Stimulated activated CD4-positive, alpha-beta T cell treated with anti-CD3 and anti-CD28 coated beads, Interleukin-2, amount 100 ng/mL, for 48 hours (primary cell): ENCODE results near the gene SYNJ1.
"Not testable (repeated sequence)": the region's sequence is repeated elsewhere in the genome, so short reads cannot be mapped to it uniquely, and the experiment has no call there.

Source experiments
- DNase-seq, 2 donors: peaks; one replicate each; pipeline ENCODE4 v3.0.0-alpha.2; 2020

SYNJ1 gene

DNA sequence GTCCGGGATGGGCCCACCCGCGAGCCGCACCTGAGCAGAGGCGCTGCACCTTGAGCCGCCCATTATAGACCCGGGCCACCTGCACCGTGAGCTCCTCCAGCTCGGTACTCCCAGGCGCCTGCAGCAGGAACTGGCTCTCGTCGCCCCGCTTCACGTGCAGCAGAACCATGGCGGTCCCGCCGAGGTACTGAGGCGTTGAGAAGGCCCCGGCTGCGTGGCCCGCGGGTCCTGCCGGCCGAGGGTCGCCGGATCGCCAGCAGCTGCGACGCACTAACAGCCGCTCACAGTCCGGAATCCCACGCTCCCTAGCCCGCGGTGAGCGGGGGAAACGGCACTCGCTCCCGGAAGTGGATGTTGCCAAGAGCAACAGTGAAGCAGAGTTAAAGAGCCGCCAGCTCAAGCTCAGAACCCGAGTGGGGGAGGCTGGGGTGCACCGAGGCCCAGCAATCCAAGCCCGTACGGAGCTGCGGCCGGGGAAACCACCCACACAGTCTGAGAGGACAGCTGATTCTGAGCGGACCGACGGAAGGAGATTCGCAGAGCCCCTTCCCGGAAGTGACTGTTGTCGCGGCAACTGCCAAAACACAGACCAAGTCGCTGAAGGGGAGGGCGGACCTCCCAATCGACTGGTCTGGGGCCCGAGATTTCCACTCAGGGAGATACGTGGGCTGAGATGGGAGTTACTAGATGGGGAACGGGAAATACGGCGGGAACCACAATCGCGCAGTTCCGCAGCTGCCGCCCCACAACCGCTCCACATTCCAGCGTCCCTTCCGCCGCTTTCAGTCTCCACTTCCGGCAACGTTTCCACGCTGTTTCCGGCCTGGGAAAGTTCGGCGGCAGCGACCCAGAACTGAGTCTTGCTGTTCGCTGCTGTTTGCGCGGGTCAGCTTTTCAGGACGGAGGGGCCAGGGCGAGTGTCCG lies 115.5 kb downstream of the SYNJ1 start, which contains the start of gene CFAP298:
TSS of gene CFAP298 (minus strand) at position 303 of the 924 bp plus-strand sequence. CDS start at position 169, 134 bp downstream.
- peak; percentile 74 to 77 for DNase-seq

DNA sequence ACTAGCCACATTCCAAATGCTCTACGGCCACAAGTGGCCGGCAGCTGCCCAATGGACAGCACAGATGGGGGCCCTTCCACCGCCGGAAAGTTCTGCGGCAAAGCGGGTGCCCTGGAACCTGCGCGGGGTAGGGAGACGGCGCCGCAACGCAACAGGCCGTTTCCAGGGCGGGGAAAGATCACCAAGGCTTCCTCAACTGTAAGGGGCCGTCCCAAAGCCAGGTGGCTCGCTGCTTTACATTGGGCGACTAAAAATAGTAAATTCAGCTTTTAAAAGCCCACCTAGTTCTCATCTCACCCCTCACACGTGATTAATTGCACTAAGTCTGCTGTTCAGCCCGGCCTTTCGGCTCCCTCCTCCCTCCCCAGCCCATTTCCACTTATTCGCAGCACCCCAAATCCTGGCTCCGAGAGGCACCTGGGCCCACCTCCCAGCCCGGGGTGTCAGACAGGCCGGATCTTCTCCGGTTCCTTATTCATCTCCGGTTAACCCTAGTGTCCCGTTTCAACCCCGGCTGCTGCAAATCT lies 116.3 kb downstream of the SYNJ1 start:
- peak; percentile 21 to 26 for DNase-seq

DNA sequence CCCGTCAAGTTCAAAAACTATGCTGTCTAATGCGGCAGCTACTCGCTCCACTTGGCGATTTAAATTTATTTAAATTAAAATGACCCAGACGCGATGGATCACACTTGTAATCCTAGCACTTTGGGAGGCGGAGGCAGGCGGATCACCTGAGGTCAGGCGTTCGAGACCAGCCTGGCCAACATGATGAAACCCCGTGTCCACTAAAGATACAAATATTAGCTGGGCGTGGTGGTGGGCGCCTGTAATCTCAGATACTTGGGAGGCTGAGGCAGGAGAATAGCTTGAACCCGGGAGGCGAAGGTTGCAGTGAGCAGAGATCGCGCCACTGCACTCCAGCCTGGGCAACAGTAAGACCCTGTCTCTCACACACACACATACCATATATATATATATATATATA lies 116.9 kb downstream of the SYNJ1 start:
- DNase-seq = not testable (repeated sequence)

DNA sequence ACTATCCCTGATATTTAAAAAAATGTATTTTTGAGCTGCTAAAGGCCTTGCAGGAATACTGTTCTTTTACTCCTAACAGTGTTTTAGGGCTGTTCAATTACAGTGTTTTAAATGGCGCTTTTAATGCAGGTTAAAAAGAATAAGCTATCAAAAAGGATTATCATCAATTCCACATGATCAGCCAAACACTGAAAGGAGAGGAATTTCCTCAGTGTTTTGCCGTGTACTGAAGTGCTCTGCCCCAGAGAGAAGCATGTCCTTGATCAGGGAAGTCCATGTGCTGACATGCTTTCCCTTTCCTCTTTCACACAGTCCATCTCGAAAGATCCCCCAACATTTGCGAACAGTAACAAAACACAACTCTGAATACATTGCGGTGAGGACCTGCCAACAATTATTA lies 119.0 kb downstream of the SYNJ1 start:
- DNase-seq = no peak

DNA sequence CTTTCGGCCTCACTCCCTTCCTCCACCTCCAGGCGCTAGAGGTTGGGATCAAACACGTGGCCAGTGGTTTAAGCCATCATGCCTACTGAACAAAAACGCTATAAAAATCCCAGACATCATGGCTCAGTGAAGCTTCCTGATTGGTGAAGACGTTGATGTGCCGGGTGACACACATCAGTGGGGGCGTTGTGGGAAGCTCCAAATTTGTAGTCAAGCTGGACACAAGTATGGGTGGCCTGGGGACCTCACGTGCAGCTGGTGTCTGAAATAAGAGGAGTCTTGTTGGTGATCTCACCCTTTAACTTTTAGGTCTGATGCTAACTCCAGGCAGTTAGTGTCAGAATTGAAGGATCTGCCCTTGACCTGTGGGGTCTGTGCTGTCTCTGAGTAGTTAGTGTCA lies 122.3 kb downstream of the SYNJ1 start:
- no peak for DNase-seq

DNA sequence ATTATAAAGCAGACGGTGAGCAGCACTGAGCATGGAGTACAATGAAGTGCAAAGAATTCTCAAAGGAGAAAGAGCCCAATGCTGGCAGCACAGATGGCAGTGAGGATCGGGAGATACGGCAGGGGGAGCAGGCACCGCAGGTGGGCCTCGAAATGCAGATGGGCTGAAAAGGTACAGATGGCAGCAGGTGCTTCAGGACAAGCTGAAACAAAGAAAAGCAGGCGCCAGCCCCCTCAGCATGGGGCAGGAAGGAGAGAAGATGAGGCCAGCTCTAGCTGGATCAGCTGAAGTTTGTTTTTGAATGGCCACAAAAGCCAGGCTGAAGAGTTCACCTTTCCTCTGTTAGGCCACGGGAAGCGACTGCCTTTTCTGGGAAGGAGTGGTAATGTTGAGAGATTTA lies 123.3 kb downstream of the SYNJ1 start:
- DNase-seq = no peak

DNA sequence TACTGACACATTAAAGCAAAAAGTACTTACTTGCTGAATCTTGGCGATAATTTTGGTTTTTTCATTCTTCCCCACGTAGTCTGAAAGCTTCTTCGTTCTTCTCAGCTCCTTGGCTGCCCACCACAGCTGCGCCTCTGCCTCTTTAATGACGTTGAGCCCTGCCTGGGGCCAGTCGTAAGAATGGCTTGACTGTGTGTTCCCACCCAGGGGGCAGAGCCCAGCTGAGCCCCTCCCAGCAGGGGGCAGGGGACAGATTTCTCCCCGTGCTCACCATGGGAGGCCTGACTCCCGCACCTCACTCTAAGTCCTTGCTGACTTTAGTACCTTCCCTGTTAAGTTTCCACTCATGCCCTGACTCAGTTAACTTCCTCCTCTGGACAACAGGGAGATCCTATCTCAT lies 124.7 kb downstream of the SYNJ1 start:
- no peak for DNase-seq

DNA sequence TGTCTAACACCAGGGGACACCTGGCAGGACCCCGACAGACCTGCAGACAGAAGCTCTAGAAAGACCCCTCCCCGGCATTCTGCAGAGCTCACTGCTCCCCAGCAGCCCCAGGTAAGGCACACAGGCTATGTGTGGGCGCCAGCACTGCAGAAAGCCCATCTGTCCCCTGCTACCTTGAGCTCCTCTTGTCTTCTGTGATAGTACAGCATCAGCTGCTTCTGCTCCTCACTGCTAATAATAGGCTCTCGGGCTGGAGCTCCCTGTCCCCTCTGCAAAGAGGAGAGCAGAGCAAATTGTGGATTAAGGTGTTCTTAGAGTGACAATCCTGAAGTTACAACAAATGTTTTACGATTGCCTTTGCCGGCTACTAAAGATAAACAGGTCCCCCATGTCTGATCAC lies 125.7 kb downstream of the SYNJ1 start:
- no peak for DNase-seq

DNA sequence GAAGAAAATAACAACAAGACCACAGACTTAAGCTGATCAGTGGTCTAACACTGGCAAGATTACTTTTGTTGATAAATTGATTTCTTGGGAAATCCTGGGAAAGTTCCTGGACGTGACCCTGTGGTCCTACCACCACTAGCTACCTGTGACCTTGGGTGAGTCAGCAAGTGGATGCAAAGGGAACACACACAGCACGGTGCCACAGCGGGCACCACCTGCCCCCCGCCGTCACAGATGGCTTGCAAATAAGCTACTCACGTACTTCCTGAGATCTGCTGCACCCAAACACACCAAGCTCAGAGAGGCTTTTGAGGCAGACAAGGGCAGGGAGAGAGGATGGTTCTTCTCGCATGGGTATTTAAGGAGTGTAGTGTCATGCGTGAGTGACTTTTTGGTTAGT lies 128.3 kb downstream of the SYNJ1 start:
- DNase-seq = no peak

DNA sequence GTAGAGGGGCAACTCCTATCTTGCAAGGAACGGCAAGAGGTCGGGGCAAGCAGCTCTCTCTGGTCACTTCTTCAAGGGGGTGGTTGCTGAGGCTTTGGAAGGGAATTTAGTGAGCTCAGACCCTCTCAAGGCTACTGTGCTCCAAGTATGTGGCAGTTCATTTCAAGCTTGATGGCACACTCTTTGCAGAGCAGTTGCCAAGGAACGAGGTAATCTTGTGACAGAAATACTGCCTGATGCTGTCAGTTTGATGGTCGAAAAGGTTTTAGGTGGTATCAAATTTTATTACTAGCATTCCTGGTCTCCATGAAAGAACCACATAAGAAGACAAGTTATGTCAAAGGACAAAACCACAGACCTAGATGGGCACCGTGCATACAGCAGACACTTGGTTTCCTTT lies 128.7 kb downstream of the SYNJ1 start:
- no peak for DNase-seq

DNA sequence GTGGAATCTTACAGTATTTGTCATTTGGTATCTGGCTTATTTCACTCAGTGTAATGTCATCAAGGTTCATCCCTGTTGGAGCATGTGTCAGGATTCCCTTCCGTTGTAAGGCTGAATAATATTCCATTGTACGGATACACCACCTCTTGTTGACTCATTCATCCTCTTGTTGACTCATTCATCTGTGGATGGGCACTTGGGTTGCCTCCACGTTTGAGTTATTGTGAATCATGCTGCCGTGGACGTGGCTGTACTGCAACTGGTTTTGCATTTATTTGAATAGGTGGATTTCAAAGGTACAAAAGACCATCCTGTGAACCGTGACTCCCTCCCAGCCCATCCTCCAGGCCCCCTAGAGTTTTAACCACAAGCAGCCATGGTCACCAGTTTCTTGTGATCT lies 130.6 kb downstream of the SYNJ1 start:
- no peak for DNase-seq

DNA sequence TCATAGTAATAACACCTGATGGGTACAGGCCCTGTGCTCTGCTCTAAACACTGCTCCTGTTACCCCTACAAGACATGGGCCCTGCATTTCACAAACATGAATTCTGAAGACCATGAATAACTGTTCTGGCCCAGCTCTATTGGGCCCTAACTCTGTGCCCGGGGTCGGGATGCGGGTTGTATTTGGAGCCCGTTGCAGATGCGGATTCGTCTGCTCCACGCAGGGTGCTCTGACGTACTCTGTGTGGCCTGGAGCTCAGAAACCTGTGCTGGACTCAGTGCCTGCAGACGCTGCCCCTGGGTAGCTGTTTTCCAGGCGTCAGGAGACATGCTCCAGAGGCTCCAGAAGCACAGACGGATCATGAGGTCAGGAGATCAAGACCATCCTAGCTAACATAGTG lies 132.4 kb downstream of the SYNJ1 start:
- no peak for DNase-seq

DNA sequence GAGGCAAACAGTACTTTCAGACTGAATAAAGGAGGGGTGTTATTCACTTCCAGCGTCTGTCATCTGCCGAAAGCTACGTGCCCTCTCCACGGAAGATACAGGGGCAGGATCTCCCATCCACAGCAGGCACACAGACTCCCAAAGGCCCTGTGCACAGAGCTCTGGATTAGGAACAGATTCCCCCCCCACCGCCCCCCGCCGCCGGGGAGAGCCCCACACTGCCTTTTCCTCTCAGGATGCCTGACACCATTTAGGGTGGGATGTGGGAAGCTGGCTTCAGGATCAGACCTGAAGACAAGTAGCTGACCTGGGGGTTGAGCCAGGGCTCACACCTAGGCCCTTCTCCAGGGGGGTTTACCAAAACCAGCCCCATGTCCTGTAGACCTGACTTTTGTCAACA lies 134.1 kb downstream of the SYNJ1 start:
- DNase-seq = no peak

DNA sequence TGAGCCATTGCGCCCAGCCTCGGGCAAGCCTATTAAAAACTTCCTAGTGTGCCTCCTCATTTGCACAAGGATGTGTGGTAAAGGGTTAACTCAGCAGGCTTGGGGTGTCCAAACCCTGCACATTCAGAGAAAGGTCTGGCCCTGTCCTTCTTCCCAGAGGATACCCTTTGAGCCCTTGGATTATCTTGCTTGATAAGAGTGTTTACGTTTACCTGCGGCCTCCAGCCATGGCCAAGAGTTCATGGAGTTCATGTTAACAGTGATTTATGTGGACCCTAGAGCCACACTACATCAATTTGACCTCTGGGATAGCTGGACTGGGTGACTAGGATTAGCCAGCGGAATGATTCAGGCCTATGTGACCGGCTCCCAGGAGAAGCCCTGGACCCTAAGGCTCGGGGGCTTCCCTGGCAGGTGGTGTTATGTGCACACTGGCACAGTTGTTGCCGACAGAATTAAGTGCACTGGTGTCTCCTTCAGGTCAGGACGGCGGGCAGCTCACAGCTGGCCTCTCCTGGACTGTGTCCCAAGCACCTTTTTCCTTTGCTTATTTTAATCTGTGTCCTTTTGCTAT lies 134.8 kb downstream of the SYNJ1 start:
- DNase-seq = no peak

DNA sequence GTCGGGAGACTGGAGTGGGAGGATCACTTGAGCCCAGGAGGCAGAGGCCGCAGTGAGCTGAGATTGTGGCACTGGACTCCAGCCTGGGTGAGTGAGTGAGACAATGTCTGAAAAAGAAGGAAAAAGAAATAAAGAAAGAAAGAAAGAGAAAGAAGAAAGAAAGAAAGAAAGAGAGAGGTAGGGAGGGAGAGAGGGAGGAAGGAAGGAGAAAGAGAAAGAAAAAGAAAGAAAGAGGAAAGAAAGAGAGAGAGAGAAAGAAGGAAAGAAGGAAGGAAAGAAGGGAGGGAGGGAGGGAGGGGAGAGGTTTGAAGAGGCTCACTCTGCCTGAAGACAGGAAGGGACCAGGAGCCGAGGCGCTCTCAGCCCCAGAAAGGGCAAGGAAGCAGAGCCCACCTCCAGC lies 137.7 kb downstream of the SYNJ1 start:
- no peak for DNase-seq

DNA sequence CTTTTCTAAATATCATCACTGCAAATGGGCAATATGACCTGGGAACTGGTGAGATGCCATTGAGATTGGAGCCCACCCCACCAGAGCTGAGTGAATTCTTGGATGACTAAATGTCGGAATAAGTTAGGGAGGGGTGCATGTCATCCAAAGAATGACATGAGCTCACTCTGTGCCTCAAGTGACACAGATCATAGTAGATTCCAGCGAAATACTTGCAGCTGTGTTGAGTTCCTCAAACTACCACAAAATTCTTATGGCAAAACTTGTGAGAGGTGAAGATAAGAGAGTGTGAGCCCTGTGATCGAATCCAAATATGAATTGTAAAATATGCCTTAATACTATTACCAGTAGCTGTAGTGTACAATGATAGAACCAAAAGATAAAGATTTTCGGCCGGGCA lies 140.2 kb downstream of the SYNJ1 start:
- no peak for DNase-seq

DNA sequence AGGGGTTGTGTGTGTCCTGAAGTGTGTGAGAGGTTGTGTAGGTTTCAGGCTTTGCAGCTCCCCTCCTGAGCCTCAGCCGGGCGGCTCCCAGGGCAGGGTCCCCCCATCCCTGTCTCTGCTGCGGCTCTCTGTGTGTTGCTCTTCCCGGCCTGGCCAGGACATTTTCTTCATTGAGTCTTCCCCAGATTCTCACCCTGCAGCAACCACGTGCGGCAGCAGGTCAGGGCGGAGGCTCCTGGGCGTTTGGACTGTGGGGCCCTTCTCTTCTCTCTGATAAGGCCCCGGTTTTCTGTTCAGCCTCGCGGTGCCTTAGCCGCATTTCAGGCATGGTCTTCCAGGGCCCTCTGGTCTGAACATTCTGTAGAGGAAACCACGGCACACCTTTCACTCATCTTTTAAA lies 140.7 kb downstream of the SYNJ1 start:
- no peak for DNase-seq

DNA sequence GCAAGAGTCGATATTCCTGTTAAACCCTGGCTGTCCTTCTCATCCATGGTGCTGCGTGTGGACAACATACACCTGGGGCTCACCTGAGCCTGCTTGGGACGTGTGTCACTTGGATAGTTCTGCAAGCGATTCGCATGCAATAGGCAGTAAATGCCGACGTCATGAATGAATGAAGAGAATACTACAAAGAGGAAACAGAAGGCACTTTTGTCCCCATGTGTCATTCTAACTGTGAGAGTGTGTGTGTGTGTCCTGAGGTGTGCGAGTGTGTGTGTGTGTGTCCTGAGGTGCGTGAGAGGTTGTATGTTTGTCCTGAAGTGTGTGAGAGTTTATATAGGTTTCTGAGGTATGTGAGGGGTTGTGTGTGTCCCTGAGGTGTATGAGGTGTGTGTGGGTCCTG lies 141.8 kb downstream of the SYNJ1 start:
- DNase-seq = no peak

DNA sequence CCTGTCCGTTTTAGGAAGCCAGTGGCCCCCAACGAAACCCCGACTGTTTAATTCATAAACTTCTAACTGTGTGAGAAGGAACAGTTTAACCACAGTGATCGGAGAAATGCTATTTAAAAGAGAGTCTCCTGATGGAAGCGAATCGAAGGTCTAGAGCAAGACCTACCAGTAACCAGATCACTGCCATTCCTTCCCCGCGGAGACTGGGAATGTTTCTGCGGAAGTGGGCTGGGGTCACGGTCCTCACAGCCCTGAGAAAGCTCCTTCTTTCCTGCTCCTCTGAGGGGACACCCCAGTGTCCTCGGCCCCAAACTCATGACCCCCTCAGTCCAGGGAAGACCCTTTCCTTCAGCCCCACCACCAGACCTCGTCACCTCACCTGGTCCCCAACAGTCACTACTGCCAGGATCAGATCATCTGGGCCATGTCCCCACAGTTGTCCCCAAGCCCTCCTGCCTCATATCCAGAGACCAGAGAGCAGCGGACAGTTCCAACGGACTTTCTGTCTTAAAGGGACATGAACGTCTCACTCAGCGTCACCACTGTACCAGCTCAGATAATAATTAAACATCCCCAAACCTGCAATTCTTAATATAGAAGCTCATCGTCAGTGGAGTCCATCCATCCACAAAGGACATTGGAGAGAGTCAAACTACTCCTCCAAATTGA lies 142.6 kb downstream of the SYNJ1 start, which contains the start of gene TCP10L:
TSS of gene TCP10L (minus strand) at position 482 of the 669 bp plus-strand sequence. CDS start 1,219 bp downstream, outside the sequence.
- no peak for DNase-seq

DNA sequence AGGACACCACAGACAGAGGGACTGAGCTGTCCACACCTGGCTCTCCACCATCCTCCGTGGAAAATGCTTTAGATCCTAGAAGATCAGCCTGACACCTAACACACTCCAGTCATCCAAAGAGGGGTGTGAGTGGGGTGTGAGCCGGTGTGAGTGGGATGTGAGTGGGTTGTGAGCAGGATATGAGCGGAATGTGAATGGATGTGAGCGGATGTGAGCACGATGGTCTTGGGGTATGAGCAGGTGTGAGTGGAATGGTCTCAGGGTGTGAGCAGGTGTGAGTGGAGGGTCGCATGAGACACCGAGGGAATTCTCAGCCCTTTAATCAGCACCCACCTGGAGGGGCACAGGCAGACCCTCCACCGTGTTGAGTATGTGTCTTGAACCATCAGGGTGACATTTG lies 143.3 kb downstream of the SYNJ1 start:
- no peak for DNase-seq

DNA sequence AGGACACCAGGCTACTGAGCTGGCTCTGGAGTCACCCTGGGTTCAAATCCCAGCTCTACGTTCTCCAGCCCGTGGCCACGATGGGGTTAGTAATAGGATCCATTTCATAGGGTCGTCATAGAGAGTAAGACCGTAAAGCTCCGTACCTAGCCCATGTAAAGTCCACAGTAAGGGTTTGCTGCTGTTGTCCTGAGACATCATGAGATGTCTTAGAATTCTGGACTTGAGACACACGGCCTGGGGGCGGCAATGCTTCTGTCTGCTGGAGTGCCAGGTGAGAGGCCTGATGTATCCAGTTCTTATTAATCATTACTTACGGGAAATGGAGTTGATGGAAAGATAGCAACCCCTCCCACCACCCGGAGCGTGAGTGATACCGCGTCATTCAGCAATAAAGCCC lies 146.1 kb downstream of the SYNJ1 start:
- DNase-seq = no peak

DNA sequence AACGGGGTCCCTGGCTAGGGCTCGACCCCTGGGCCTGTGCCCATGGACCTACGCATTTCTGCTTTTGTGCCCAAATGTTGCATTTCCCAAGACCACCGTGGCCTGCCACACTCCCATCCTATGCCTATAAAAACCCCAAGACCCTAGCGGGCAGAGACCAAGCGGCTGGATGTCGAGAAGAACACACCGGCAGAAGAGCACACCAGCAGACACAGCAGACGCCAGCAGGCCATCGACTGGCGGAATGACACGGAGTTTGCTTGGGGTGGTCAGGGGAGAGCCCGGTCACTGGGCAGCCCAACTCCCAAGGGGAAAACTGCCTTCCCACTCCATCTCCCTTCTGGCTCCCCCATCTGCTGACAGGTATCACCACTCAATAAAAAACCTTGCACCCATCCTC lies 146.9 kb downstream of the SYNJ1 start:
- no peak for DNase-seq
